Limb (tissue), 2 donors: ENCODE measurements around the gene JAKMIP2.
"Not testable (repeated sequence)": the region's sequence is repeated elsewhere in the genome, so short reads cannot be mapped to it uniquely, and the experiment has no call there.

Source experiments
- DNase-seq, 2 donors: peaks; one replicate each; pipeline ENCODE4 v3.0.0-alpha.2; 2016; ENCODE audit errors: extremely low spot score in 2 of 2

The JAKMIP2 gene

DNA sequence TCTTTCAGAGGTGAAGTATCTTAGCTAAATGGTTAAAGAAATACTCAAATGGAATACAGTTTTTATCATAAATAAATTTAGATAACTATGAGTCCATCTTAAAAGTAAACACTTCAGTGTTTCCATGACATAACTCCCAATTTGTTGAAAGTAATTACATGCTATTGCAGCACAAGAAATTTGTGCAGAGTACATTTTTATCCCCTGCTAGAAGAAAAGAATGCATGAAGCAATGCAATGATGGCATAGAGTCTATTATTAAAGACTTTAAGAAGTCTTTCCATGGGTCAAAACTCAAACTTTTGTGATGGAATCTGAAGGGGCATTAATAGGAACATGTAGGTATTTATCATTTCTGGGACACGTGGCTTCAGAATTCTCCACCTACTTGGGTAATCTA lies 166.1 kb downstream of the JAKMIP2 start:
- no peak for DNase-seq

DNA sequence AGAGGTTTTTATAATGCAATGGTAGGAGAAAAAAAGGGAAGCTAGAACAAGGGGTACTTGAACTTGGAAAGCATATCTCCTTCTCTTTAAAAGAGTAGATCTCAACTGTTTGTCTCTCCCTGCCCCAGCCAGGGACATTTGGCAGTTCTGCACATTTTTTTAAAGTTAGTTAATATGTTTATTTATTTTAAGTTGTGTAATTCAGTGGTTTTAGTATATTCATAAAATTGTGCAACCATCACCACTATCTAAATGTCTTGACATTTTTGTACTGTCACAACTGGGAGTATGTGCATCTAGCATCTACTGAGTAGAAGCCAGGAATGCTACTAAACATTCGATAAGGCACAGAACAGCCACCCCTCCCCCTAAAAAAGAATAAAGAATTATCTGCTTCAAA lies 169.2 kb downstream of the JAKMIP2 start:
- no peak for DNase-seq

DNA sequence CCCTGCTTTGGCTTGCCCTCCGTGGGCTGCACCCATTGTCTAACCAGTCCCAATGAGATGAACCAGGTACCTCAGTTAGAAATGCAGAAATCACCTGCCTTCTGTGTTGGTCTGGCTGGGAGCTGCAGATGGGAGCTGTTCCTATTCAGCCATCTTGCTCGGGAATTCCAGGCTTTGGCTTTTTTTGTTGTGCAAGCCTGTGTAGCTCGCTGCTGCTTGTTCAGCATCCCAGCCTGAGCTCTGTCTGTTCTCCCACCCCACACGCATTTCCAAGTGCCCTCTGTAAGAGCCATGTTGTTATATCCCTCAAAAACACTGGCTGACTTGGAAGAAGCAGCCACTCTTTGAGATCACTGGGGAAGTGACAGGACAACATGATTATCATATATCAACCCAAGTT lies 171.0 kb downstream of the JAKMIP2 start:
- DNase-seq: no peak

DNA sequence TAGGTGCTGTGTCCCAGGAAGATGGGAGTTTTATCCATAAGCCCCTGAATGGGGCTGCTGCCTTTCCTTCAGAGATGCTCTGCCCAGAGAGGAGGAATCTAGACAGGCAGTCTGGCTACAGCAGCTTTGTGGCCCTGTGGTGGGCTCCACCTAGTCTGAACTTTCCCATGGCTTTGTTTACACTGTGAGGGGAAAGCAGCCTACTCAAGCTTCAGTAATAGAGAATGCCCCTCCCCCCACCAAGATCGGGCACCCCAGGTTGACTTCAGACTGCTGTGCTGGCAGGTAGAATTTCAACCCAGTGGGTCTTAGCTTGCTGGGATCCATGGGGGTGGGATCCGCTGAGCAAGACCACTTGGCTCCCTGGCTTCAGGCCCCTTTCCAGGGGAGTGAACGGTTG lies 171.7 kb downstream of the JAKMIP2 start:
- DNase-seq: no peak

DNA sequence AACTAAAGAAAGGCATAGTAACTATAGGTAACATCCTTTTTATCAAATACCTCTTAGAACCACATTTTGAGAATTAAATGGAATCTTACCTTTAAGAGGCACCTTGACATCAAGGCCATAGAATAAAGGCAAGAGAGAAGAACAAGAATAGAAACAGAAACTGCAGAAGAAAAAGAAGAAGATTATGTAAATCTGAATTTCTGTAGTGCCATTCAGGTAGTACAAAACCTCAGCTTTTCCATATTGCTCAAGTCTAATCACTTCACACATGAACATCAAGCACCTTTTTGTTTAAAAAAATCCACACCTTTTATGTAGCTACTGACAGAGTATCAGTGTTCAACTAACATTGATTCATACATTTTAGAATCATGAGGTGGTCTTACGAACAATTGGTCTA lies 180.9 kb downstream of the JAKMIP2 start:
- DNase-seq: no peak

DNA sequence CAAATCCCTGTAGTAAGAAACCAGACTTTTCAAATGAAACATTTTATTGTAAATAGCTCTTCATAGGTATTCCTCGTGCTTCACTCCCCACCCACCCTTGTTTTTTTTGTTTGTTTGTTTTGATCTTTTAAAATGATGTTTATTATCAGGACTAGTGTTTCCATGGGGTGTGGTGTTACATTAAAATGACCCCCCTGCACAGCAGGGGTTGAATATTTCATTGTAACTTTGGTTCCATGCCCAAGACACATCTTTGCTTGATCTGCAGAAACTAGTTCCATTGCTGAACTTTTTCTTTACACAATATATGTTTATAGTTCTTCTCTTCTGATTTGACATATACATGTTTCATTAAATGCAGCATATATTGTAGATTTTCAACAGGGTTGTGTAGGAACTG lies 191.4 kb downstream of the JAKMIP2 start:
- no peak for DNase-seq

DNA sequence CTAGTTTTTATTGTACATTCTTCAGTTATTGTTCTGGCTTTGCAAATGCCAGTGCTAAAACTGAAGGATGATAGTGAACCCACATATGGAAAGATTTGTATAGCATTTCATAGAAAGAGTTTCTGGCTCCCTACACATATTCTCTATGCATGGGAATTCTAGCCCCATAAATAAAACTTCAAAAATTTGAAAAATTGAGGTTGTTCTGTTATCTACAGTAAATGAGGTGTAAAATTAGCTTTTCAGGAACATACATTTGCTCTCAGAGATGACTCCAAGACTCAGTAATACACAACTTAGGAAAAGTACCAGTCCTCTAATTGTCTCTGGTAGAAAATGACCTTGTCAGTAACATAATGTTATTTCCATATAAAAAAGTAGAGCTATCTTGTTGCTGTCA lies 192.4 kb downstream of the JAKMIP2 start:
- DNase-seq: no peak

DNA sequence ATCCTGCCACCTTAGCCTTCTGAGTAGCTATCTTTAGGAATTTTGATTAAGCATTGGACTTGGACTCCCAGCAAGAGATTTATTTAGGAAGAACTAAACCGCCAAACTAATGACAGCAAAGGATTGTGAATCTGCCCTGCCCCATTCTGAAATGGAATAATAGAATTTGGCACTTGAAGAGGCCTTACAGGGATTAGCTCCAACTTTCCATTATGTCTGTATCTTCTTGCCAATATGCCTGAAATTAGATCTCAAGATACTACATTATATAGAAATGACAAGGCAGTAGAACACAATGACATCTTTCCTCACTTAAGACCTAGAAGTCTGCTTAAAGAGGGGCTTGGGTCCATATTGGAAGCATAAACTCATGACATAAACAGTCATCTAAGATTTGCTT lies 195.7 kb downstream of the JAKMIP2 start:
- DNase-seq: peak in 1 of 2 donors; percentile 45

DNA sequence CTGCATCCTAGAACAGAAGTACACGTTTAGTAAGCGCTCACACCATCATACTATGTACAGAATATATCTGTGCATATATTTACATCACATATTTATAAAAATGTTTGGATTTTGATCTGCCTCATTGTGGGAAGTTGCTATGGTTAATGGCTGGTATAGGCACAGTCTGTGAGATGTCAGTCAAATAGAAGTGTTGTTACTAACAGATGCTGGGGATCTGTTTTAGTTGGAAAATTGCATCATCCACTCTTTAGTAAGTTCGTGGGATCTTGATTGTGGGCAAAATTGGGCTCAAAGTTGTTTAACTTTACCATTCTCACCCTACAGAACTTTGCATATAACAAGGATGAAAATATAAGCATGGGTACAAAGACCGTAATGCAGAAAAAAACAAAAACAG lies 196.3 kb downstream of the JAKMIP2 start:
- DNase-seq: no peak

DNA sequence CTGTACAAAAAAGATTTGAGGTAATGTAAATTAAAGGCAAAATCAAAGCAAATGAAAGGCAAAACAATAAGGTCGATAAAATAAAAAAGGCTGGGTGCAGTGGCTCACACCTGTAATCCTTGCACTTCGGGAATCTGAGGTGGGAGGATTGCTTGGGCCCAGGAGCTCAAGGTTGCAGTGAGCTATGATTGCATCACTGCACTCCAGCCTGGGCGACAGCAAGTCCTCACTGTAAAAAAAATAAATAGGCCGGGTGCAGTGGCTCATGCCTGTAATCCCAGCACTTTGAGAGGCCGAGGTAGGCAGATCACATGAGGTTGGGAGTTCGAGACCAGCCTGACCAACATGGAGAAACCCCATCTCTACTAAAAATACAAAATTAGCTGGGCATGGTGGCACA lies 200.3 kb downstream of the JAKMIP2 start:
- DNase-seq: not testable (repeated sequence)

DNA sequence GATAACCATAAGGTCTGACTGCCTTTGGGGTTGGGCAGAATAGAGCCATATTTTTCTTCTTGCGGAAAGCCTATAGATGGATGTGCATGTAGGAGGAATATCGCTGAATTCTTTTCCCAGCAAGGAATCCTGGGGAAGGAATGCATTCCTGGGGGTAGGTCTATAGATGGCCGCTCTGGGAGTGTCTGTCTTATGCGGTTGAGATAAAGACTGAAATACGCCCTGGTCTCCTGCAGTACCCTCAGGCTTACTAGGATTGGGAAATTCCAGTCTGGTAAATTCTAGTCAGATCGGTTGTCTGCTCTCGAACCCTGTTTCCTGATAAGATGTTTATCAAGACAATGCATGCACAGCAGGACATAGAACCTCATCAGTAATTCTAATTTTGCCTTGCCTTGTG lies 202.1 kb downstream of the JAKMIP2 start:
- not testable (repeated sequence) for DNase-seq

DNA sequence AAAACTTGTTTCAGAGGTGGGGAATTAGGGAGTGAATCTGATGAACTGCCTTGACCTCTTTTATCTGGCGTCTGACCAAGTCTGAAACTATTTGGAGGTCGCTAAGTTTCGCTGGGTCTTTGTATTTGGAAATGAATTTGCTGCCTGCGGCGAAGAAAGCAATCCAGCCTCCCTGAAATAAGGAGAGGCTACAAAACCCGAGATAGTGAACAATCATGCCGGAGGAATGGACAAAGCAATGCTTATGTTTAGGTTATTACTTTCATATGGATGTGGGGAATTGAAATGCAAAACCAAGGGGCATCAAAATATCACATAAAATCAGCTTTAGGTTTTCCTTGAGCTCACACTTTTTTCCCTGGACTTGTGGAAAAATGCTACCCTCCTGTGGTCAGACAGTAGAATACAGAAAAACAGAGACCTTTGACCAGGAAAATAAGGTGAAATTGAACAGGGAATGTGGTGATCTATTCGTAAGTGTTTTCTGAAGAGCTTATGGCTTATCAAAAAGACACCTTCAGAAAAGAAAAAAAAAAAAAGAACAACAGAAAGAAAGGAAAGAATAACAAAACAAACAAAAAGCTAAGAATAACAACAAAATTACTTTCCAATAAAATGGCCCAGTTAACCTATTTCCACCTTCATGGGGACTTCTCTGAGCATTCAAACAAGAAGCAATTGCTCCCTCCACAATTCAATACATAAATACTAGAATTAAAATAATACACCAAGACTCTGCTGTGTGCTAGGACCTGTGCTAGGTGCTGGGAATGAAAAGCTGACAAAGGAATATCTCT lies 204.1 kb downstream of the JAKMIP2 start:
- DNase-seq: peak in 1 of 2 donors; percentile 87

DNA sequence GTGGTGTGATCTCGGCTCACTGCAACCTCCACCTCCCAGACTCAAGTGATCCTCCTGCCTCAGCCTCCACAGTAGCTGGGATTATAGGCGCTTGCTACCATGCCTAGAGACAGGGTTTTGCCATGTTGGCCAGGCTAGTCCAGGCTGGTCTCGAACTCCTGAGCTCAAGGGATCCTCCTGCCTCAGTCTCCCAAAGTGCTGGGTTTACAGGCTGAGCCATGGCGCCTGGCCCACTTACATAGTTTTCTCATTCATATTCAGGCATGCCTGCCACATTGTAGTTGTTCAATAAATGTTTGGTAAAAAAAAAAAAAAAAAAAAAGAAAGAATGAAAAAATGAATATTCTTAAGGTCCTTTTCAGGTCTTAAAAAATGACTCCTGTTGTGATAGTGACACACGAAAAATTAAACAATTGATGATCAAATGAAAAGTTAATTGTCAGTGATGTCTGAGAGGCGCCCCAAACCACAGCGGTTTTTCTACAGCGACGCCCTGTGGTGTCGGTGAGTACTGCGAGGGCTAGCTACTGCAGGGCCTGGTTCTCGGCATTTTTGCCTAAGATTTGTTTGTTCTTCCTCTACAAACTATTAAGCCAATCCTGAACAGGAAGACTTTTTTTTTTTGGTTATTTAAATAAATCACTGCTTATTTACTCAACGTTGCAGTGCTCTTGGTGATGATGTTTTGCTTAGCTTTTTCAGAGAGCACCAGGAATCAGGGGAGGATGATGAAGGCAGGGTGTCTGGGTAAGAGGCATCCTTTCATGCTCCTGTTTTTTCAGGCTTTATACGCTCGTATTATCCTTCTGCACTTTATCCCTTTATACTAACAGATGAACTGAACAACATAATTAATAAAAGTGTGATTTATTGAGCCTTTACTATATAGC lies 205.6 kb downstream of the JAKMIP2 start:
- DNase-seq: peak; percentile 63 to 85

DNA sequence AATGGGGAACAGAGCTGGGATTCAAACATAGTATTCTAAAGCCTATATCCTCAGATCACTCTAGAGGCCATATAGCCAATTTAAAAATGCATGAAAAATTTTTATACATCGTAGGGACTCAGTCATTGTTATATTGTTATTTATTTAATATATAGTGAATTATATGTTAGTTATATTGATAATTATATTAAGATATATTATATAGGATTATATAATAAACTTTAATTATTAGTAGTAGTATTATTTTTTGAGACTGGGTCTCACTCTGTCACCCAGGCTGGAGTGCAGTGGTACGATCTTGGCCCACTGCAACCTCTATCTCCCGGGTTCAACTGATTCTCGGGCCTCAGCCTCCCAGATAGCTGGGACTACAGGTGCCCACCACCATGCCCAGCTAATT lies 206.9 kb downstream of the JAKMIP2 start:
- DNase-seq: no peak

DNA sequence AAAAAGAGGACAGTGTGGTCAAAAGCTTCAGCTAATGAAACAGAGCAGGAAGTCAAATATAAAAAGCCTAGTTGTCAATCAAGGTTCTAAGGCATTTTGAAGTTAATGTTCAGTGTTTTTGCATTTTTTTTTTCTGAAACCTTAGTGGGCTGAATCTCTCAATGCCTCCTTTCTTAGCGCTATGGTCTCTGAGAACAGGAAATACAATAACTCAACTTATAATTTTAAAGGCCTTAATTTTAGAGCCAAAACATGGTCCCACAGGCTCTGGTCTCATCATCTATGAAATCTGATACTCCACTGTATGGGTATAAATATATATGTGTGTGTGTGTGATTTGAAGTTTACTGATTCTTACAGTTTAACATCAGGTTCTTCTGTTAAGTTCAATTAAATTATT lies 209.3 kb downstream of the JAKMIP2 start:
- DNase-seq: no peak

DNA sequence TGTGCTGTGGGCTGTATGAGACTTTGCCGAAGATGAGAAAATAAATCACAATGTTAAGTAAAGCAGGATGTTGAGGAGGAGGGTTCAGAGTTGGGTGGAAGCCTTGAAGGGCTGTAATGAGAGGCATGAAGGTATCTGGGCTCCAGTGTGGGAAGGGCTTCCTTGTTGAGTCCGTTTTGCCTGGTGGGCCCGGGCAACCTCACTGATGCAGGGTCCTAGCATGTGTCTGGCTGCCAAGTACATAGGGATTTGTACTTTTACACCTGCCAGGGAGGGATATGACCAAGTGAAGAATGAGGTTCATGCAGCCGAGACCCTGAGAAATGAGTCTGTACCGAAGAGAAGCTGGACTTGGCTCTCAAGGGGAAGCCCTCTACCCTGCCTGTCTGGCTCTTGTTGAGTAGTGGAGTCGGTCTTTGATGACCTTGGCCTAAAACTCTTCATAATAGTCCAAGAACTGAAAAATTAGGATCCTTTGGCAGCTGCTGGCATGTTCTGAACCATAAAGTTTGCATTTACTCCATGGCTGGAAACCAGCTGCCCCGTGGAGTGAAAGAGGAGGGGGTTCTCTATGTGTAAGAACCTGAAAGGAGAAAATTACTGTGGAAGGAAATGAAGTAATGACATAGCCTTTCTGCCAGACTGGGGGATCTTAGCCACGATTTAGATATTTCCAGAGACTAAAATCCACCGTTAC lies 213.7 kb downstream of the JAKMIP2 start:
- no peak for DNase-seq

DNA sequence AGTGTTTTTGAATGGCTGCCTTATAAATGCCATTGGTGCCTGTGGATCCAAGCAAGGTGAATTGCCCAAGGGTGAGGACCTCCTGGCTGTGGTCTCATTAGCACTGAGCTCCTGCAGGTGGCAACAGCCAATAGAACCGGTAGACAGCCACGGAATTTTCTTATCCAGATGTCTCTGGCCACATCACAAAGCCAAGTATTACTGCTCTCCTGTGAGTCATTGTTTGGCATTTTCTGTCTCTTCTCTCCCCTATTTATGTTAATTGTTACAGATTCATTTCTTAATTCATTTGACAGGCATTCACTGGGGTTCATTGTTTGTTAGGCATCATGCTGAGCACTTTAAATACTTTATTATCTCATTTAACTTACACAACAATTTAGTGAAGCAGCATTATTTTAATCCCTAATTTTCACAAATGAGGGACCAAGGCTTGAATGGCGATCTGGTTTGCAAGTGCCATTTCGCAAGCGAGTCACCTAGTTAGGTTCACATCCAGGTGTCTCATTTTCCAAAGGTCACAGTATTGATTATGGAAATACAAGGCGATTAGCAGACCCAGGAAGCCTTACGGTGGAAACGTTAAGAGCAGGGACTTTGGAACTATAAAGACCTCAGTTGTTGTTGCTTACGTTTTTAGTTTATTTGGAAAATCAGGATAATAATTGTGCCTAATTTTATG lies 214.5 kb downstream of the JAKMIP2 start:
- no peak for DNase-seq

DNA sequence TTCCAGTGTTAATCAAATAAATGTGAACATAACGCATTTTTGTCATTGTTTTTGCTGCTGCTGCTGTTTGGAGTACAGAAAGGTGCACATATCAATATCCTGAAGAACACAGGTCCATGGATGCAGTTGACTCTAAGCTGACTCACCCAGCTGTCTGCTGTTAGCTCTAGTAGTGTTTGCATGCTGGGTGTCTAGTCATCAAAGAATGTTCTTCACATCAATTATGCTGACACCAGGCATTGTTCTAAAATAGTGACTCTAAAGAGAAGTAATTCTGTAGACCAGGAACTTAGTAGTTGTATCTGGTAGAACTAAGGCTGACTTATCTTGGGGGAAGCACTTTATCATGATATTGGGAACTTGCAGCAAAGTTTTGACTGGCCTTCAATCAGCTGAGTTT lies 217.0 kb downstream of the JAKMIP2 start:
- no peak for DNase-seq

DNA sequence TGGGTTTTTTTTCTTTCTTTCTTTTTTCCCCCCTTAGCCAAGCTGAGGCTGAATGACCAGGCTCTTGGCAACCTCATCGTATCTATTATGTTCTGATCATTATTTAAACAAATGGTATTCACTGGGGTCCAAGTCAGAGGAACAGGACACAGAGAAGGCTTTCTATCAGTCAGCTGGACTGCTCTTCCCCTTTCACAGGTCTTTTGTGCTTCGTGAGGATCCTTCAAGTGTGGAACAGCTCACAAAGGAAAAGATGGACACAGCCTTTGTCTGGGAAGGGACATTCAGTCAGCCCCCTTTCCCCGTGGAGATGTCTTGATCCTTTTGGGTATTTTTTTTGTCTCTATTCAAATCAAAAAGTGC lies 218.4 kb downstream of the JAKMIP2 start:
- DNase-seq: no peak

DNA sequence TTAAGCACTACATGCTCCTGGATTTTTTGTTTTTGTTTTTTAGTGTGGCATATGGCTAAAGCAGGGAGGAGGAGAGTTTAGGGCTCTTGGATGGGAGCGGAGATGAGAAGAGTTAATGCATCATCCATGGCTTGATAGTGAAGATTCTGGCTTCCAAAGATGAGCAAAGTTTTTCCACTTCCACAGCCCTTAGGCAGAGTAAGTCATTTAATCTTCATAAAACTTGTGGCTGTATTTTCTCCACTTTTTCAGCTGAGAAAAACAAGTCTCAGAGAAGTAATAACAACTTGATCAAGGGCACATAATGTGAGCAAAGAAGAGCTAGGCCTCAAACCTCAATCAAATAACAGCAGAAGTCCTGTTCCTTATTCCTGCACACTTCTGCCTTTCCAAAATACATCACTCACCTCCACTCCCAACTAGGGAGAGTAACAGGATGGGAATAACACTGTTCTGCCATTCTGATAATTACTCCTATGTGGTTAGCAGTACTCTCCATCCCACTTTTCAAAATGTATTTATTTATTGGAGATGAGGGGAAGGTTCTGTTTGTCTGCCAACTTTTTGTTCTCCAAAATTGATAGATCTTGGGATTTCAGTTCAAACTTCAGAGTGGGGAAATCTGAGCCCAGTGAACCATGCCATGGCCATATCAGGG lies 218.9 kb downstream of the JAKMIP2 start:
- no peak for DNase-seq

DNA sequence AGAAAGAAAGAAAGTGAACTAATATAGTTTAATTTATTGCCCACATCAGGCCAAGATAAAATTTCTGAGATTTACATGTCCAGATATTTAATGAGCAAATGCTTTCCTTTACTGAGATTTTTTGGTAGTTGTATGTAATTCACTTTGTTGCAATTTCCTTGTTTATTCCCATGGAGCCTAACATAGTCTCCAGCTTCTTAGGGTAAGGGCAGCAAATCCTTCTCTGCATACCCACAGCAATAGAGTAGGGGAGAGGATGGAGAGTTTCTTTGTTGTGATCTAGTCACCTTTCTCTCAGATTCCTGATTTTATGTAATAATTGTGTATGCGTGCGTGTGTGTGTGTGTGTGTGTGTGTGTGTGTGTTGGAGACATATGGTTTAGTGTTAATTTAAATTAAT lies 221.1 kb downstream of the JAKMIP2 start:
- no peak for DNase-seq
